Measurements from ENCODE around the gene WDR74. TPM values are rescaled to one million over a fixed set of nuclear protein-coding genes. Genes with fewer than 3 reads are reported as not detected.

Gene WDR74
- total RNA-seq, 1 experiment from 2014 or later: 222 TPM

DNA sequence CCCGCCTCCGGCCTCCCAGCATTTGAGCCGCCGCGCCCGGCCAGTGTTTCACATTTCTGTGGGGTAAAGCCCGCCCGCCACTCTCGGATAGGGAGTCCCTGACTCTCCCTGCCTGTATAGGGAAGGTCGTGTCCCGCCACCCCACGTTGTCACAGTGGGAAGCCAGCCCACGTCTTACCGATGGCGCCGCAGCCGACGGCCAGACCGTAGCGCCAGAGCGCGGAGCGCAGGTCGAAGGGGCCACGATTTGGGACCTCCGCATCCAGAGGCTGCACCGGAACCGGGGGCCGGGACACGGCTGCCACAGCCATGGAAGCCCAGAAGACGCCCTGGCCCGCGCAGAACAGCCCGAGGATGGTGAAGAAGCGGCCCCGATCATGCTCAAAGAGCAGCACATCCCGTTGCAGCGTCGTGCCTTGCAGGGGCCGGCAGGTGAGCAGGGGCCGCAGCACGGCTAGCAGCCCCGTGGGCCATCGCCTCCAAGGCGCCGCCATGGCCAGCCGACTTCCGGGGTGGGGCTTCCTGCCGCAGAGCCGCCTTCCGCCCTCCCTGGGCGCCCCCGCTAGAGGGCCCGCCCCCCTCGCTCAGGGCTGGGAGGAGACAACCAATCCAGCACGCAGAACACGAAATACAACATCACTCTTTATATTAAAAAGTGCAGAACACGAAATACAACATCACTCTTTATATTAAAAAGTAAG lies 47.7 kb downstream of the WDR74 start, which contains the start of gene TMEM223:
TSS of gene TMEM223 (minus strand) at position 506 of the 701 bp plus-strand sequence. CDS start at position 494, 12 bp downstream.
- Histone ChIP-seq H2AFZ (ENCODE audit: low read length) (peak within 1 kb of the TSS; percentile 72), H3F3A (ENCODE audit: low read length, unreplicated experiment) (peaks cover 15% of the 10 kb centered on the region), H3K27ac (ENCODE audit: low read length) (peak within 1 kb of the TSS; percentile 54), H3K36me3 (ENCODE audit: low read depth, low read length) (peaks cover 38% of the 10 kb centered on the region), H3K4me3 (ENCODE audit: low read length) (peak within 1 kb of the TSS; percentile 96), H3K4me2 (ENCODE audit: low read length) (peak within 1 kb of the TSS; percentile 95), H3K9me3 (ENCODE audit: low read length) (no peaks in the 10 kb centered on the region), H3K9me2 (replicated peaks; ENCODE audit: low read length) (no peaks in the 10 kb centered on the region), H3K79me2 (ENCODE audit: low read length) (peaks cover 36% of the 10 kb centered on the region), H3K4me1 (ENCODE audit: insufficient read depth, low read length) (peaks cover 27% of the 10 kb centered on the region), H4K20me1 (ENCODE audit: low read length) (no peaks in the 10 kb centered on the region), H3K27me3 (ENCODE audit: low read length) (no peaks in the 10 kb centered on the region), H3K9ac (ENCODE audit: low read length) (peak within 1 kb of the TSS; percentile 87)
- ATAC-seq (peak; percentile 68), DNase-seq (peak; percentile 88)
- CTCF ChIA-PET: interaction anchor here (0.7 kb wide), 1 partner anchor 44 kb away, joined by 4 read pairs; no protein-coding TSS in a partner anchor
- intact Hi-C loops (cut with micrococcal nuclease): no loop called here
- TF ChIP-seq EZH2 (IDR thresholded peaks at IDR 0.05; ENCODE audit: low read length, unreplicated experiment) (no peak), EZH2phosphoT487 (IDR thresholded peaks at IDR 0.05; ENCODE audit: borderline replicate concordance, low read length) (no peak)
- TF ChIP-seq, protein P1, sequence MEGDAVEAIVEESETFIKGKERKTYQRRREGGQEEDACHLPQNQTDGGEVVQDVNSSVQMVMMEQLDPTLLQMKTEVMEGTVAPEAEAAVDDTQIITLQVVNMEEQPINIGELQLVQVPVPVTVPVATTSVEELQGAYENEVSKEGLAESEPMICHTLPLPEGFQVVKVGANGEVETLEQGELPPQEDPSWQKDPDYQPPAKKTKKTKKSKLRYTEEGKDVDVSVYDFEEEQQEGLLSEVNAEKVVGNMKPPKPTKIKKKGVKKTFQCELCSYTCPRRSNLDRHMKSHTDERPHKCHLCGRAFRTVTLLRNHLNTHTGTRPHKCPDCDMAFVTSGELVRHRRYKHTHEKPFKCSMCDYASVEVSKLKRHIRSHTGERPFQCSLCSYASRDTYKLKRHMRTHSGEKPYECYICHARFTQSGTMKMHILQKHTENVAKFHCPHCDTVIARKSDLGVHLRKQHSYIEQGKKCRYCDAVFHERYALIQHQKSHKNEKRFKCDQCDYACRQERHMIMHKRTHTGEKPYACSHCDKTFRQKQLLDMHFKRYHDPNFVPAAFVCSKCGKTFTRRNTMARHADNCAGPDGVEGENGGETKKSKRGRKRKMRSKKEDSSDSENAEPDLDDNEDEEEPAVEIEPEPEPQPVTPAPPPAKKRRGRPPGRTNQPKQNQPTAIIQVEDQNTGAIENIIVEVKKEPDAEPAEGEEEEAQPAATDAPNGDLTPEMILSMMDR (conservative IDR thresholded peaks at IDR 0.05; ENCODE audit: low read depth, low read length): no peak
- BruUV-seq (replicated peaks): no TSS peak
- POLR2A ChIA-PET (ENCODE audit: unreplicated experiment): no interaction called here

DNA sequence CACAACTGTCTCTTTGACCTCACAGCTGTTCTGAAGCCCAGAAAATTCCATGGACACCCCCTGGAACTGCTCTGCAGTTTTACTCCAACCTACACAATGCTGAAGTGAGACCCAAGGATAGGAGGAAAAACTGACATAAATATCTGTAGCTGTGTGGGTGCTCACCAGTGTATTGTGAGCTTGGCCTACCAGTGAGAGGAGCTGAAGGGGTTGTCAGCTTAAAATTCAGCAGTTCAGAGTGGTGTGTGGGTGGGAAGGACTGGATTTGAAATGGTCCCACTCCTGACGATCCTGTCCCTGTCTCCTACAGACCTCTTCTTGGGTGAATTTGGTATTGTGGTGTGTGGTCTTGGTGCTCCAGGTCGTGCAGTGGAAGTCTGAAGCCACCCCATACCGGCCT lies 49.8 kb downstream of the WDR74 start:
- Histone ChIP-seq H3K27me3 (ENCODE audit: low read length) (no peaks in the 10 kb centered on the region), H3K9me3 (ENCODE audit: low read length) (no peaks in the 10 kb centered on the region), H3K4me1 (ENCODE audit: insufficient read depth, low read length) (peaks cover 33% of the 10 kb centered on the region), H3K79me2 (ENCODE audit: low read length) (peaks cover 36% of the 10 kb centered on the region), H2AFZ (ENCODE audit: low read length) (no peak overlapping the region), H3K4me3 (ENCODE audit: low read length) (no peak overlapping the region), H3K27ac (ENCODE audit: low read length) (no peak overlapping the region), H3K4me2 (ENCODE audit: low read length) (no peak overlapping the region), H3K9ac (ENCODE audit: low read length) (no peak overlapping the region), H4K20me1 (ENCODE audit: low read length) (no peaks in the 10 kb centered on the region), H3F3A (ENCODE audit: low read length, unreplicated experiment) (peaks cover 17% of the 10 kb centered on the region), H3K36me3 (ENCODE audit: low read depth, low read length) (peaks cover 24% of the 10 kb centered on the region), H3K9me2 (replicated peaks; ENCODE audit: low read length) (no peaks in the 10 kb centered on the region)
- ATAC-seq (no peak), DNase-seq (no peak)
- TF ChIP-seq EZH2phosphoT487 (IDR thresholded peaks at IDR 0.05; ENCODE audit: borderline replicate concordance, low read length) (no peak), EZH2 (IDR thresholded peaks at IDR 0.05; ENCODE audit: low read length, unreplicated experiment) (no peak)
- TF ChIP-seq, protein P1 (conservative IDR thresholded peaks at IDR 0.05; ENCODE audit: low read depth, low read length): no peak
- BruUV-seq (replicated peaks): no TSS peak
- intact Hi-C loops (cut with micrococcal nuclease): no loop called here
- POLR2A ChIA-PET (ENCODE audit: unreplicated experiment): interaction anchor here (0.6 kb wide), 1 partner anchor 28 kb away, joined by 4 read pairs; no protein-coding TSS in a partner anchor
- CTCF ChIA-PET: no interaction called here

- Histone ChIP-seq H3K4me1 (ENCODE audit: insufficient read depth, low read length) (peaks cover 33% of the 10 kb centered on the region), H3K36me3 (ENCODE audit: low read depth, low read length) (peaks cover 19% of the 10 kb centered on the region; the same call in 1 of the 2 replicates), H4K20me1 (ENCODE audit: low read length) (no peaks in the 10 kb centered on the region), H3K9ac (ENCODE audit: low read length) (no peak overlapping the region), H3F3A (ENCODE audit: low read length, unreplicated experiment) (peaks cover 19% of the 10 kb centered on the region), H3K27me3 (ENCODE audit: low read length) (no peaks in the 10 kb centered on the region), H3K27ac (ENCODE audit: low read length) (no peak overlapping the region), H3K4me3 (ENCODE audit: low read length) (0 out of 2 replicates have a peak overlapping the region, but pooled peaks have one; percentile 86), H3K9me2 (replicated peaks; ENCODE audit: low read length) (no peaks in the 10 kb centered on the region), H2AFZ (ENCODE audit: low read length) (no peak overlapping the region), H3K4me2 (ENCODE audit: low read length) (peak overlapping the region; percentile 84), H3K9me3 (ENCODE audit: low read length) (no peaks in the 10 kb centered on the region), H3K79me2 (ENCODE audit: low read length) (peaks cover 36% of the 10 kb centered on the region)
- TF ChIP-seq EZH2 (IDR thresholded peaks at IDR 0.05; ENCODE audit: low read length, unreplicated experiment) (no peak), EZH2phosphoT487 (IDR thresholded peaks at IDR 0.05; ENCODE audit: borderline replicate concordance, low read length) (no peak)
- TF ChIP-seq, protein P1 (conservative IDR thresholded peaks at IDR 0.05; ENCODE audit: low read depth, low read length): 0 out of 2 replicates have a peak, but pooled peaks have one; percentile 19
- ATAC-seq: no peak
- DNase-seq: no peak
- POLR2A ChIA-PET (ENCODE audit: unreplicated experiment): interaction anchor here (0.6 kb wide), 1 partner anchor 29 kb away, joined by 4 read pairs; no protein-coding TSS in a partner anchor
- CTCF ChIA-PET: no interaction called here
- intact Hi-C loops (cut with micrococcal nuclease): no loop called here
- BruUV-seq (replicated peaks): no TSS peak
Measured at GRCh38 chr11:62788991-62789390, 50.4 kb downstream of the WDR74 start.

Data from PC-3 (cell line).